Measurements from ENCODE around the gene TK2.

The TK2 gene

GRCh38 chr16:66528294-66528693 is 21.6 kb downstream of the TK2 start:
- no peak for DNase-seq (ENCODE audit: low read depth, low spot score)
- TF ChIP-seq, protein P1, sequence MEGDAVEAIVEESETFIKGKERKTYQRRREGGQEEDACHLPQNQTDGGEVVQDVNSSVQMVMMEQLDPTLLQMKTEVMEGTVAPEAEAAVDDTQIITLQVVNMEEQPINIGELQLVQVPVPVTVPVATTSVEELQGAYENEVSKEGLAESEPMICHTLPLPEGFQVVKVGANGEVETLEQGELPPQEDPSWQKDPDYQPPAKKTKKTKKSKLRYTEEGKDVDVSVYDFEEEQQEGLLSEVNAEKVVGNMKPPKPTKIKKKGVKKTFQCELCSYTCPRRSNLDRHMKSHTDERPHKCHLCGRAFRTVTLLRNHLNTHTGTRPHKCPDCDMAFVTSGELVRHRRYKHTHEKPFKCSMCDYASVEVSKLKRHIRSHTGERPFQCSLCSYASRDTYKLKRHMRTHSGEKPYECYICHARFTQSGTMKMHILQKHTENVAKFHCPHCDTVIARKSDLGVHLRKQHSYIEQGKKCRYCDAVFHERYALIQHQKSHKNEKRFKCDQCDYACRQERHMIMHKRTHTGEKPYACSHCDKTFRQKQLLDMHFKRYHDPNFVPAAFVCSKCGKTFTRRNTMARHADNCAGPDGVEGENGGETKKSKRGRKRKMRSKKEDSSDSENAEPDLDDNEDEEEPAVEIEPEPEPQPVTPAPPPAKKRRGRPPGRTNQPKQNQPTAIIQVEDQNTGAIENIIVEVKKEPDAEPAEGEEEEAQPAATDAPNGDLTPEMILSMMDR (IDR thresholded peaks at IDR 0.05; ENCODE audit: insufficient read depth, low read length, missing control alignments), result no peak
- ChIA-PET POLR2A (no interaction called here), CTCF (interaction anchor here (1.4 kb wide), 1 partner anchor 16 kb away, joined by 5 read pairs; no protein-coding TSS in a partner anchor)
- no peak overlapping the region for H3K4me3 ChIP-seq (ENCODE audit: low read depth, low read length)

DNA sequence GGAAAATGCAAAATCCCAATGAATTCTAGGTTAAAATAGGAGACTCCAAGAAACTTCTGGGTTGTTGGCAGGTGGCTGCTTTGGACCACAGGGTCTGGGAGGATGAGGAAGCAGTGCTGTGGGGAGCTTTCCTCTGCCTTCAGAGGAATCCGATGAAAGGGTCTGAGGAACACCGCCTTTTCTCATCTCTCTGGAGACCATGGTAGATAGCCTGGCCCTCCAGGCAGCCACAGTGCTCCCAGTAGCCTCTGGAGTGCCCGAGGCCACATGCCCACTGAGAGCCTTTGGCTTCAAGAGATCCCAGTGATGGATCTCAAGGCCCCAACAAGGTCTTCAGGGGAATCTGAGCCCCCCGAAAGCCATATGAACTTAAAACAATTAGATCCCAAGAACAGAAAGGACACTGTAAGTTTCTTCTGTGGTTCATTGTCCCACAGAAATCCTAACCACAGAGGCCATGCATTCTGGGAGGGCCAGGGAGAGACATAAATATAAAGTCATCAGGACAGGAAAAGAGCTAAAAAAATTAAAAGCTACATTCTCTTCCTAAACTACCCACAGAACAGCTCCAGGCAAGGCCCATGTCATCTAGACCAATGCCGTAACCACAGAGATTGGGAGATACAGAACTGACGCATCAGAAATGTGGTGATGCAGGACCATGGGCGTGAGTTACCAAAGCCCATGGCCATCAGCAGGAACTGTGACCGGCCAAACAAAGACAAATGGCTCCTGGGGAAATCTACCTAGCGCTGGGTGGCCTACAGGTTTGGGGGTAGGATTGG is 24.3 kb downstream of the TK2 start:
- TF ChIP-seq, protein P1 (IDR thresholded peaks at IDR 0.05; ENCODE audit: insufficient read depth, low read length, missing control alignments), result no peak
- POLR2A ChIA-PET, result interaction anchor here (0.8 kb wide), 1 partner anchor 15 kb away, joined by 3 read pairs; no protein-coding TSS in a partner anchor
- no peak for DNase-seq (ENCODE audit: low read depth, low spot score)
- H3K4me3 ChIP-seq (ENCODE audit: low read depth, low read length), result no peak overlapping the region
- CTCF ChIA-PET, result interaction anchor here (0.7 to 1.0 kb wide), 2 partner anchors 10 to 78 kb away, joined by 3 to 4 read pairs; no protein-coding TSS in a partner anchor

- ChIA-PET POLR2A (no interaction called here), CTCF (no interaction called here)
- no peak for DNase-seq (ENCODE audit: low read depth, low spot score)
- TF ChIP-seq, protein P1 (IDR thresholded peaks at IDR 0.05; ENCODE audit: insufficient read depth, low read length, missing control alignments), result no peak
- H3K4me3 ChIP-seq (ENCODE audit: low read depth, low read length), result no peak overlapping the region
Measured at GRCh38 chr16:66524601-66525164, 25.2 kb downstream of the TK2 start.

DNA sequence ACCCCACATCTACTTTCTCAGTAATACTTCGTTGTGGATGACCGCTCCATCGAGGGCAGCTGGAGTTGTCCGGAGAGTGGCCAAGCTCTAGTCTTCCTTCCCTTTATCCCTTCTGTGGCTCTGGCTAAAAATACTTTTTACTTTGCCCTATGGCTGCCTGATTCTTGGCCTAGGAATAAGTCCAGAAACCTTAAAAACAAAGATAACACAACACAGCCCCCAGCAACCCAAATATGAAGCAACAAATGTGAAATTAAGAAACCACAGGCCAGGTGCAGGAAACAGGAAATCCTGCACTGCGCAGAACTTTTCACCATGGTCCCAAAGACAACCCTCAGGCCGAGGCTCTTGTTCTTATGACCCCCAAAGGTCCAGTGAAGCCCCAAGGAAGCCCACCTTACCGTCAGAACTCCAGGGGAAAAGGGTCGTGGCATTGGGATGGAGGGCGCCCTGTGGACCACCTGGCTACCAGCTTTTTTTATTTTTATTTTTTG is 26.0 kb downstream of the TK2 start:
- POLR2A ChIA-PET, result no interaction called here
- H3K4me3 ChIP-seq (ENCODE audit: low read depth, low read length), result no peak overlapping the region

GRCh38 chr16:66522816-66523590 is 26.9 kb downstream of the TK2 start:
- no peak overlapping the region for H3K4me3 ChIP-seq (ENCODE audit: low read depth, low read length)
- TF ChIP-seq, protein P1 (IDR thresholded peaks at IDR 0.05; ENCODE audit: insufficient read depth, low read length, missing control alignments), result no peak
- POLR2A ChIA-PET, result no interaction called here
- CTCF ChIA-PET, result interaction anchor here (1.1 to 1.3 kb wide), 3 partner anchors 25 to 129 kb away, joined by 3 read pairs; no protein-coding TSS in a partner anchor
- no peak for DNase-seq (ENCODE audit: low read depth, low spot score)

More for the DNA sequence above, 26.0 kb downstream of the TK2 start:
- no peak for DNase-seq (ENCODE audit: low read depth, low spot score)
- TF ChIP-seq, protein P1 (IDR thresholded peaks at IDR 0.05; ENCODE audit: insufficient read depth, low read length, missing control alignments), result no peak
- CTCF ChIA-PET, result interaction anchor here (1.2 kb wide), 1 partner anchor 128 kb away, joined by 3 read pairs; no protein-coding TSS in a partner anchor

Data from AG04449 (cell line).